GM23338 (cell line): Measurements from ENCODE around the gene TNFRSF11A. TPM values are rescaled to one million over a fixed set of nuclear protein-coding genes. Genes with fewer than 3 reads are reported as not detected.

Experiments used
- ATAC-seq: fragments of 200-7000 bp; cut with Tn5 transposase; 3 replicates; pipeline ENCODE4 v1.9.1; 2020
- DNase-seq: peaks from one replicate; pipeline ENCODE4 v3.0.0-alpha.2; 2015; ENCODE audit warnings: low spot score
- H2AFZ ChIP-seq: fragments of 200-600 bp; sonication (generic); 2 replicates; pipeline ENCODE4 v1.8.0; 2016; ENCODE audit warnings: antibody characterized with exemption, mild to moderate bottlenecking, moderate library complexity
- H3F3A ChIP-seq: fragments of 200-600 bp; sonication (generic); replicated peaks from 2 replicates; pipeline ENCODE4 v1.8.0; 2017; ENCODE audit warnings: antibody characterized with exemption, mixed run types, low read depth
- H3K27ac ChIP-seq: fragments of 200-600 bp; sonication (generic); 2 replicates; pipeline ENCODE4 v1.6.1; 2016; ENCODE audit warnings: low read depth
- H3K27me3 ChIP-seq: fragments of 200-600 bp; sonication (generic); 2 replicates; pipeline ENCODE4 v1.8.0; 2016; ENCODE audit warnings: mild to moderate bottlenecking, mixed run types, moderate library complexity; ENCODE audit not compliant: insufficient read depth
- H3K36me3 ChIP-seq: fragments of 200-600 bp; sonication (generic); 2 replicates; pipeline ENCODE4 v1.8.0; 2016; ENCODE audit warnings: mild to moderate bottlenecking; ENCODE audit not compliant: insufficient read depth
- H3K4me1 ChIP-seq: fragments of 200-600 bp; sonication (generic); 2 replicates; pipeline ENCODE4 v1.8.0; 2016; ENCODE audit warnings: mild to moderate bottlenecking, moderate library complexity; ENCODE audit not compliant: insufficient read depth
- H3K4me2 ChIP-seq: fragments of 200-600 bp; sonication (generic); 2 replicates; pipeline ENCODE4 v1.7.1; 2017; ENCODE audit warnings: mixed run types
- H3K4me3 ChIP-seq: fragments of 200-600 bp; sonication (generic); 2 replicates; pipeline ENCODE4 v1.6.1; 2016; ENCODE audit warnings: mixed run types
- H3K79me2 ChIP-seq: fragments of 200-600 bp; sonication (generic); replicated peaks from 2 replicates; pipeline ENCODE4 v1.8.0; 2017; ENCODE audit warnings: mild to moderate bottlenecking; ENCODE audit not compliant: insufficient read depth
- H3K9me2 ChIP-seq: fragments of 200-600 bp; sonication (generic); 2 replicates; pipeline ENCODE4 v1.8.0; 2017; ENCODE audit not compliant: insufficient read depth
- H4K20me1 ChIP-seq: fragments of 200-600 bp; sonication (generic); replicated peaks from 2 replicates; pipeline ENCODE4 v1.8.0; 2017; ENCODE audit warnings: mild to moderate bottlenecking; ENCODE audit not compliant: insufficient read depth
- H3K27ac Mint-ChIP-seq: 2 replicates; pipeline ENCODE4 v1.8.0; 2020; ENCODE audit warnings: inconsistent platforms, mild to moderate bottlenecking, moderate library complexity, mixed read lengths
- H3K27me3 Mint-ChIP-seq: 3 replicates; pipeline ENCODE4 v1.8.0; 2022; ENCODE audit warnings: low read depth, mild to moderate bottlenecking, moderate library complexity, mixed read lengths, inconsistent platforms; ENCODE audit not compliant: insufficient read depth, poor library complexity
- H3K36me3 Mint-ChIP-seq: 3 replicates; pipeline ENCODE4 v1.8.0; 2021; ENCODE audit warnings: low read depth, mild to moderate bottlenecking, inconsistent platforms, moderate library complexity, mixed read lengths
- H3K4me1 Mint-ChIP-seq: 3 replicates; pipeline ENCODE4 v1.8.0; 2020; ENCODE audit warnings: mild to moderate bottlenecking, inconsistent platforms, mixed read lengths
- H3K4me3 Mint-ChIP-seq: 3 replicates; pipeline ENCODE4 v1.8.0; 2021; ENCODE audit warnings: moderate library complexity, mild to moderate bottlenecking, inconsistent platforms, mixed read lengths
- H3K9me3 Mint-ChIP-seq: 3 replicates; pipeline ENCODE4 v1.8.0; 2020; ENCODE audit warnings: moderate library complexity, mild to moderate bottlenecking, inconsistent platforms, mixed read lengths
- CREB1 ChIP-seq: fragments of 250-450 bp; sonication (Bioruptor Pico); IDR thresholded peaks from 2 replicates; pipeline ENCODE4 v1.5.0; 2020; ENCODE audit warnings: low read depth, mild to moderate bottlenecking, moderate library complexity
- CTCF ChIP-seq, 2 experiments: fragments of 200-600 bp in 1 of 2; sonication (generic) in 1 of 2; conservative IDR thresholded peaks; 2 replicates each; pipeline versions ENCODE4 v1.5.1 to v1.6.1; 2016 to 2017; ENCODE audit warnings: antibody characterized with exemption in 2 of 2, low read depth in 2 of 2, mild to moderate bottlenecking in 2 of 2, moderate library complexity in 1 of 2
- ETS1 ChIP-seq: IDR thresholded peaks from 2 replicates; pipeline ENCODE4 v1.6.1; 2016; ENCODE audit warnings: antibody characterized with exemption
- EZH2 ChIP-seq: fragments of 200-600 bp; sonication (generic); IDR thresholded peaks from one replicate; pipeline ENCODE4 v1.8.0; 2017; ENCODE audit warnings: antibody characterized with exemption, mild to moderate bottlenecking, low read depth; ENCODE audit not compliant: unreplicated experiment
- NANOG ChIP-seq: IDR thresholded peaks from 2 replicates; pipeline ENCODE4 v1.6.1; 2016; ENCODE audit warnings: antibody characterized with exemption, borderline replicate concordance
- POLR2AphosphoS5 ChIP-seq: IDR thresholded peaks from 2 replicates; pipeline ENCODE4 v1.6.1; 2016; ENCODE audit warnings: antibody characterized with exemption, low read depth
- STAT1 ChIP-seq: IDR thresholded peaks from one replicate; pipeline ENCODE4 v1.6.1; 2016; ENCODE audit warnings: antibody characterized with exemption; ENCODE audit not compliant: unreplicated experiment
- ZNF114 ChIP-seq: fragments of 250-450 bp; sonication (Bioruptor Pico); IDR thresholded peaks from 2 replicates; pipeline ENCODE4 v1.5.0; 2020; ENCODE audit warnings: mild to moderate bottlenecking, moderate library complexity
- ZNF331 ChIP-seq: fragments of 250-450 bp; sonication (Bioruptor Pico); IDR thresholded peaks from 2 replicates; pipeline ENCODE4 v1.5.0; 2020; ENCODE audit warnings: low read depth, mild to moderate bottlenecking, moderate library complexity
- ZNF462 ChIP-seq: fragments of 250-450 bp; sonication (Bioruptor Pico); IDR thresholded peaks from 2 replicates; pipeline ENCODE4 v1.5.0; 2020; ENCODE audit warnings: mild to moderate bottlenecking, moderate library complexity
- polyA plus RNA-seq: library from polyadenylated mRNA; unstranded; fragments of >200 nt; fragmentation: Nextera tagmentation; extraction: Ambion mirVana; gene quantifications from 2 replicates; pipeline ENCODE4 v1.2.1, GENCODE V29; 2016
- total RNA-seq: library from RNA; depleted of rRNA; stranded (reverse); fragments of >200 nt; shearing (Covaris generic); gene quantifications from 2 replicates; pipeline ENCODE4 v1.2.3, GENCODE V29; 2014

The TNFRSF11A gene
- total and polyA plus RNA-seq, 2 experiments from 2014 or later: 3.8 to 7.3 TPM

GRCh38 chr18:62402342-62402948 lies 77.3 kb downstream of the TNFRSF11A start:
- Histone ChIP-seq H3K4me2 (no peak overlapping the region), H2AFZ (no peak overlapping the region), H3K9me2 (peaks cover 11% of the 10 kb centered on the region; the same call in 1 of the 2 replicates), H3K27ac (no peak overlapping the region), H3K36me3 (no peaks in the 10 kb centered on the region), H3K4me1 (peaks cover 29% of the 10 kb centered on the region), H3F3A (no peaks in the 10 kb centered on the region), H3K27me3 (no peaks in the 10 kb centered on the region), H4K20me1 (no peaks in the 10 kb centered on the region), H3K79me2 (no peaks in the 10 kb centered on the region), H3K4me3 (no peak overlapping the region)
- Mint-ChIP-seq H3K27ac (no peak overlapping the region), H3K4me3 (no peak overlapping the region), H3K27me3 (peaks cover 1% of the 10 kb centered on the region), H3K9me3 (peaks cover 17% of the 10 kb centered on the region), H3K4me1 (peaks cover 13% of the 10 kb centered on the region), H3K36me3 (peaks cover 10% of the 10 kb centered on the region)
- no peak for TF ChIP-seq NANOG
- TF ChIP-seq CREB1: no peak
- no peak for TF ChIP-seq ZNF331 (CRISPR knock-in tag)
- DNase-seq (no peak), ATAC-seq (no peak)

- Histone ChIP-seq H3K4me2 (no peak overlapping the region), H2AFZ (no peak overlapping the region), H3K4me3 (no peak overlapping the region), H3F3A (no peaks in the 10 kb centered on the region), H3K27ac (no peak overlapping the region), H3K27me3 (no peaks in the 10 kb centered on the region), H3K9me2 (peaks cover 11% of the 10 kb centered on the region; the same call in 1 of the 2 replicates), H4K20me1 (no peaks in the 10 kb centered on the region), H3K36me3 (no peaks in the 10 kb centered on the region), H3K4me1 (peaks cover 22% of the 10 kb centered on the region), H3K79me2 (no peaks in the 10 kb centered on the region)
- ATAC-seq (no peak), DNase-seq (no peak)
- Mint-ChIP-seq H3K27ac (no peak overlapping the region), H3K9me3 (peaks cover 17% of the 10 kb centered on the region), H3K4me1 (peaks cover 6% of the 10 kb centered on the region; the same call in 2 of the 3 replicates), H3K4me3 (no peak overlapping the region), H3K36me3 (peaks cover 10% of the 10 kb centered on the region), H3K27me3 (peaks cover 1% of the 10 kb centered on the region)
- no peak for TF ChIP-seq CREB1
- no peak for TF ChIP-seq EZH2
- TF ChIP-seq ZNF462: no peak
- no peak for TF ChIP-seq STAT1
- TF ChIP-seq POLR2AphosphoS5: no peak
- TF ChIP-seq CTCF (conservative IDR thresholded peaks at IDR 0.05; ENCODE audit: low read depth in 2 of 2): no peak
- no peak for TF ChIP-seq NANOG
- no peak for TF ChIP-seq ZNF331 (CRISPR knock-in tag)
- no peak for TF ChIP-seq ETS1
- no peak for TF ChIP-seq ZNF114 (CRISPR knock-in tag)
These were observed 78.0 kb downstream of the TNFRSF11A start for GRCh38 chr18:62403120-62403519.
